EL (cell line): ENCODE results near the gene ABCB4.

Source experiments
- DNase-seq: peaks from one replicate; pipeline ENCODE4 v3.0.0-alpha.2; 2016

Gene ABCB4

DNA sequence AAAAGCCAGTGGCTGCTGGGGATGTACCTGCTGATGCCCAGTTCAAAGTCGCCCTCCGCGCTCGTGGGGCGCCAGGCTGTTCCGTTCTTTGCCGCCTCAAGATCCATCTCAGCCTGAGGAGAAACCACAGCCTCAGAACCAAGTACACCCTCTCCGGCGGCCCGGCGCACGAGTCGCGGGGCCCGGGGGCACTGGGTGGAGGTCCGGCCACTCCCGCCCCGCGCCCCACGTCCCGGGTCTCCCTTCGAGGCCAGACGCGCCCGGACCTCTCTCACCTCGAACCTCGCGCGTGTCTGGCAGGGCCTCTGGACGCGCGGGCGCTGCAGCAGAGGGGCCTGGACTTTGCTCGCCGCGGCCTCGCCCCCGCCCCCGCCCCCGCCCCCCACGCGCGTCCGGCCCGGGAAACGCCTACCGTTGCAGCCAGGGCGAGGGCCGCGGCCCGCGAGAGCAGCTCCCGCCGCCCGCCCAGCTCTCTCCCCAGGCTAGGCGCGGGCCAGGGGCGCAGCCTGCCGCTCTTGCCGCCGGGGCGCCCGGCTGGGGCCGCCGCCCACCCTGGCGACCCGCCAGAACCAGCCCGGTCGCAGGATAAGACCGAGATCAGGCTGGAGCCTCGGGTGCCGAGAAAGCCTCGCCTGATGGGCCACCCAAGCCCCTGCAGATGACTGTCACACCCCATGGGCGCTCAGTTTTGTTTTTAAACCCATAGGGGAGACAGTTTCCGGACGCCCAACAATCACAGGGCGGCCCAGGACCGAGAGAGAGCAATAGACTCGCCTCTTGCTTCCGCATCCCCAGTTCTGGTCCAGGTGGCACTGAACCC, at the start of gene ABCB4:
Gene ABCB4 (minus strand): TSS at position 322 of the 820 bp plus-strand sequence. CDS start 215 bp downstream, at position 107.
- DNase-seq: no peak

DNA sequence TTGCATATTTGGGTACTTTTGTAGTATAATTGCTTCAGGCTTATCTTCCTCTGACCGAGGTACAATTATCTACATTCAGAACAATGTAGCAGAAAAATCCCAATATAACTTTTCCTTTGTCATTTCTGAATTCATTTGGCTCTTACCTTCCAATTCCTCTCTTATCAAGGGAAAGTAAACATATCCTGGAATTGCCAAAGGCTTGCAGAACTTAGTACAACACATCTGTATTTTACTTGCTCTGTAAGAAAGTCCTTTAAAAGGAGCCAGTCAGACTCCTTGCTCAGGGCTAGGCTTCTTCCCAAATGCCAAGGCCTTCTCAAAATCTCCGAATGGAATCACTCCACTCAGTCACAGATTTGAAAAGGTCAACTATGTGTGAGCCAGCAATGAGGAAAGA, 43.3 kb upstream of the ABCB4 start:
- no peak for DNase-seq

DNA sequence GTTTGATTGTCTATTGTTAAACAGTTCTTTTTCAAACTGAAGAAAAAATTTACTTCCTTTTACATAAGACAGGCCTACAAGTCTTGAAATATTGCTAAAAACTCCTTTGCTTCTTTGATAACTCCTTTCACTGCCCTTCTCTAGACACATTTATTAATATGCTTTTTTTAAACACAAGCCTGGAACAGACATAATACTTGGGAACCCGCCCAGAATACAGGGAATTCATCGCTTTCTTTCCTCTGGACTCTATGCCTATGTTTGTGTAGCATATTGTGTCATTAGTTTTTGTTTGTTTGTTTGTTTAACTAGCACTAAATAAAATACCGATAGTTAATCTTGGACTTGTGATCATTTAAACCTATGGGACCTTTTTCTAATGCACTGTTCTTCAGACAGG, 42.4 kb upstream of the ABCB4 start:
- no peak for DNase-seq

DNA sequence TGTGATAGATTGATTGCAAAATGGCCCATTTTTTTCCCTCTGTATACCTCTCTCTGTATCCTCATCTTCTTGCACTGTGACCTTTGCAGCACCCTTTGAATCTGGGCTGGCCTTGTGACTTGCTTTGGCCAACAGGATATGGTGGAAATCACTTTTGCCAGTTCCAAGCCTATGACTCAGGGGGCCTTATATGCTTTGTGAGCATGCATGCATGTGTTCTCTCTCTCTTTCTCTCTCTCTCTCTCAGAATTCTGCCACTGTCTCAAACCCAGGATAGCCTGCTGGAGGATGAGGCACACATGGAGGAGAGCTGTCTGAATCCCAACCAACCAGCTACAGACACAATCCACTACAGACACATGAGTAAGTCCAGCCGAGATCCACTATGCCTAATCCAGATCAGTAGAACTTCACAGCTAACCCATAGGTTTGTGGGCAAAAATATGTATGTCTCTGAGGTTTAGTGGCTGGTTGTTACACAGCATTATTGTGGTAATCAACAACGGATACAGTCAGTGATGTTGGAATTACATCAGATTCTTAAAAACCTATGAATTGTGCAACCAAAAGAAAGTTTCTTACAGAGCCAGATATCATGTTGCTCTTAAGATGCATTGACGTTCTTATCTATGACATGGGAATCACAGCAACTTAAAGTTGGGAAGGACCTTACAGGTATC, 41.8 kb upstream of the ABCB4 start:
- peak; percentile 4 for DNase-seq

DNA sequence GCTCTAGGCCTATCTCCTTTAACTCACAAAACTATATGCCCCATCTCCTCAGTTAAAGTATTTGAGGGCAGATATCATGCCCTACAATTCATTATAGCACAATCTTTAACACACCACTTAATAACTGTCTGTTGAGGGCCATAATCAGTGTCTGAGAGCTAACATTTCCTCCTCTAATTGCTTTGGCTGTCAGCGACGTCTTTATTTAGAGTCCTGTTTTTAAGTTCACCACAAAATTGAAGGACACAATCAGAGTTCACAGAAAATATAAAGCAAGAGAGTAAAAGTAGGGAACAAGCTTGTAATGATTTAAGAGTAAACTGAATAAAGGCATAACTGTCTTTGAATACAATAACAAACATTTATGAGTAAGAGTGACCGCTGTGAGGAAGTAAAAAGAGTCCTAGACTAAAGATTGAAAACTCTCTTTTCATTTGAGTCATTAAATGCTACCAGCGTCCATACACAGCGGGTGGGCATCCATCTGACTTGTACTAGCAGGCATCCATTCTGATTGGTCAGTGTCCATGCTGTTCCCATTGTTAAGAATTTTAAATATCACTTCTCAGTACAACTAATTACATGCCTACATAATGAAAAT, 38.4 kb upstream of the ABCB4 start:
- DNase-seq: no peak

DNA sequence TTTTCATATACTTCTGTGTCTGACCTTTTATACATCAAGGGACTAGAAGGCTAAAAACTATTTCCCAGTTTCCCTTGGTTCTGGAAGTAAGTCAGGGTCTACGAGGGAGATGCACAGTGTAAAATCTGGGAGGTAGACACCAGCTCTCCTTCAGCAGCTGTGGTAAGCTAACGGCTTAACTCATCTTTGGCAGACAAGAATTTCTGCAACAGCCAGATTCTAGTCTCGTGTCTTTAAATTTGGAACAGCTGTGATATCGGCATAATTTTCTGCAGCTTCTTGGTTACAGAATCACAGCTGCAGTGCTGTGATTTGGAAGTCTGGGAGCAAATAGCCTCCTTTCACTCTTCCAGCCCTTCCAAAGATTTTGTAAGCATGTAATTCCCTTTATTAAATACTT, 37.4 kb upstream of the ABCB4 start:
- DNase-seq: no peak

DNA sequence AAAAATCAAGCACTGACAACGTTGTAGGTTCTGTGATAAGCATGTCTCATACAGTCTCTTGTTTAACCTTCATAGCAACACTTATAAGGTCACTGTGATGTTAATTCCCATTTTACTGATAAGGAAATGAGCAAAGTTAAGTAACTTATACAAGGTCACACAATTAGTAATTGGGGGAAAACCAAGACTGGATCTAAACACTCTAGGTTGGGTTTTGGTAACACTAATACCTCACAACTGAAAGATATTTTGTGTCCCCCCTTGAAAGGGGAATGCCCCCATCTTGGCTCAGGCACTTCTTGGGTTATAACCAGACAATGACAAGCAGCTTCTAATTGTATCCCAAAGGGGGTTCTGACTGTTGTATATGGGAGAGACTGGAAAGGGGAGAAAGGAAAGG, 36.0 kb upstream of the ABCB4 start:
- DNase-seq: no peak

GRCh38 chr7:87510411-87510875, 35.0 kb upstream of the ABCB4 start:
- DNase-seq: no peak

- no peak for DNase-seq
Observed at GRCh38 chr7:87507446-87507845, 32.0 kb upstream of the ABCB4 start.

DNA sequence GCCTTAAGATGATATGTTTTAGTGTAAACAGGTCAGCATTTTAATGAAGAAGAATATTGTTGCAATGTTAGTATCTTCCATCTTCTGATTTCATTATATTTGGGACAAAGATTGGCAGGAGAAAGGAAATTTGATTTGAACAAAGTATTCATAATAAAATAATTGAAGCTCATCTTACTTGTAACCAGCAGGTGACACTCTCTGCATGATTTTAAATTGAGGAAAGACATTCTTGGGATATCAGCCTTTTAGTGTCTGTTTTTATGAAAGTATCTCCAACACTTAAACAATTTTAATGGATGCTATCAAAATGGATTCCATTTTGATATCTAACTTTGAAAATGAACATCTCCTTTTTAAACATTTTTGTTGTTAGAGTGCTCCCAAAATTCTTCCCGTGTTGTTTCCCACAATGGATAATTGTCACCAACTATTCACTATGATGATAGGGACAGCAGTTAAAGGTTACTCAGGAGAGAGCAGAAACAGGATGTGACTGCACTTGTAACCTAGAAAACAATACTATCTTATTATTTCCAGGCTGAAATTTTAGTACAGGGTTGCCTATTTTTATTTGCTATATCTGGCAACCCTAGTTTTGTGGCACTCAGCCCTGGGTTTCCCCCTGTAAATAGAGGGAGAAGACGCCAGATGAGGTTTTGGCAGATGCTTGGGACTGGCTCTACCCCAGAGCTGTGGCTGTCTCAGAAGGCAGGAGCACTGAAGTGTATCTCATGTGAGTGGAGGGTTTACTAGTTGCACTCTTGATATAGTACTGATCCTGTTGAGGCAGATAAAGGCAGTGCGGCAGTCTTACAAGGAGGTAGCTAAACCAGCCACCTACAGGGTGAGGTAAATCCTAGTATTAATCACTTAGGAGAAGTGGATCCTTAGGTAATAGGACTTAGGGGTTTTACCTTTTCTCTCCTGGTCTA, 31.0 kb upstream of the ABCB4 start:
- peak; percentile 5 for DNase-seq

GRCh38 chr7:87505557-87506245, 30.2 kb upstream of the ABCB4 start:
- DNase-seq: no peak

DNA sequence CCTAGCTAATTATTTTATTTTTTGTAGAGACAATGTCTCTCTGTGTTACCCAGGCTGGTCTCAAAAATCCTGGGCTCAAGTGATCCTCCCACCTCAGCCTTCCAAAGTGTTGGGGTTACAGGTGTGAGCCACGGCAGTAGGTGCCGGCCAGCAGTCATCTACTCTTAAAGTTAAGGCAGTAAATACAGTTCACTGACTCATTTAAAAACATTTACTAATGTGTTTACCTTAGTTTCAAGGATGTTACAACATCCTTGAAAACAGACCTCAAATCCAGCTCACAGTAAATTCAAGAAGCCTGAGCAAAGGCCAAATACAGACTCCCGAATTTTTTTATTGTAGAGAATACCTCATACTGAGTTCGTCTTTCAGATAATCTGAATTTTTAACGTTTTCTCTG, 29.6 kb upstream of the ABCB4 start:
- DNase-seq: no peak

DNA sequence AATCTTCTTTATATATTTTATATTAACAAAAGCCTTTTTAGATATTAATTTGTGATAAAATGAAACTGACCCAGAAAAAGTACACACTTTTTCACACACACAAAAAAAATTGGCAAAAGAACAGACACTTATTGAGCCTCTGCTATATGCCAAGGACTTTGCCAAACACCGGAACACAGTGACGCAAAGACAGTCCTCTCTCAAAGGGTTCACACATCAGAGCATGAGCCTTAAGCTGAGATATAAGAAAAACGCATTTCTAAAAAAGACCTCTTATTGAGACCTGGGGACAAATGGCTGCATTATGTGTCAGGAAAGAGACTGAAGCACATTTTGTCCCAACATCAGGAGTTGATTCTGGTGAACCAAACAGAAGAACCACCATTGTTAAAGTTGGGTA, 24.0 kb upstream of the ABCB4 start:
- no peak for DNase-seq

GRCh38 chr7:87498893-87499292, 23.4 kb upstream of the ABCB4 start:
- no peak for DNase-seq

DNA sequence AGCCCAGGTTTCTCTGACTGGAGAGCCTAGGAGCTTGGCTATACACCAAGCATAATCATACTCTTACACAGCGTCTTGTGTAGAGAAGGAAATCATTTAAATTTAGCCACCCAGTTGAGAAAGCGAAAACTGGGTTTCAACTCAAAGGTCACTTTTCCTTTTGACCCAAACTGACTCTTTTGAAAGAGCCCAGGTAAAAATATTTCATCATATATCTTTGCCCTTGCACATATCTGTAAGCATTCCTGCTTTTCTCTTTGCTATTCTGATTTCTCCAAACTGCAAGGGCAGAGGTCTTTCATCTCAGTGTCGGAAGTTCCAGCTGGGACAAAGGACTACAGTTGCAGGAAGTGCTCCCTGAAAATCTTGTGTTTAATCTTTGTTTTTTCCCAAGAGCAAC, 22.0 kb upstream of the ABCB4 start:
- no peak for DNase-seq

DNA sequence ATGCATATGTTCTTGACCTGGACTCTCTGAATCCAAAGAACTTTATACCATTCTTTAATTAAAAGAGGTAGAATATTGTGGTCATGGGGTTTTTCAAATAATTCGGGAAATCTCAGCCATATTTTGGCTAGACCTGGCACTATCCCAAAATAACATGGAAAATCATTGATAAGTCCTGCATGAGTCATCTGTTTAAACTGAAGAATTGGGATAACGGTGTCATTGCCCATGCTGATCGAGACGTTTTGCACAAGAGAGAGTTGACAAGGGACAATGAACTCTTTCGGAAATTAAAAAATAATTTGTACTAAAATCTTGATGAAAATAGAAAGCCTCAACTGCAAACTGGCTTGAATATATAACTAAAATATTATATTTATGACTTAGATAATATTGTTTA, 19.9 kb upstream of the ABCB4 start:
- DNase-seq: no peak

- DNase-seq: no peak
Observed at GRCh38 chr7:87494454-87494853, 19.0 kb upstream of the ABCB4 start.

GRCh38 chr7:87483131-87483530, 7.7 kb upstream of the ABCB4 start:
- DNase-seq: no peak

GRCh38 chr7:87482115-87482514, 6.6 kb upstream of the ABCB4 start:
- DNase-seq: no peak

DNA sequence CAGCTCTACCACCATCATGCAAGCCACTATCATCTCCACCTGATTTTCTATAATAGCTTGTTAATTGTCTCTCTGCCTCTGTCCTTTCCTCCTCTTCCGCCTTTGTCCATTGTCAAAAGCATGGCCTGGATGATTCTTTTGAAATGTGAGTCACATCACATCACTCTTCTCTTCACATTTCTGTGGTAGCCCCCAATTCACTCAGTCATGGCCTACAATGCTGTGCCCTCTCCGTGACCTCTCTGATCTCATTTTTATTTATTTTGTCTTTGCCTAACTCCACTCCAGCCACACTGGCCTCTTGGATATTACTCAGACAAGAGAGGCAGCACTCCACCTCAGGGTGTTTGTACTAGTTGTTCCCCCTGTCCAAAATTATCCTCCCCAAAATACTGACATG, 4.9 kb upstream of the ABCB4 start:
- DNase-seq: no peak

GRCh38 chr7:87479951-87480350, 4.5 kb upstream of the ABCB4 start:
- no peak for DNase-seq

- no peak for DNase-seq
Observed at GRCh38 chr7:87476179-87476557, 688 bp upstream of the ABCB4 start.
